ENCODE data around the gene SH2D3A.

The SH2D3A gene

GRCh38 chr19:6738787-6739389, 28.3 kb downstream of the SH2D3A start:
- in situ Hi-C loops (cut with HindIII; ENCODE audit: low sequenced_read_pairs): no loop called here
- H3K4me3 ChIP-seq (ENCODE audit: low read depth, low read length): peak overlapping the region; percentile 30
- TF ChIP-seq CTCF (IDR thresholded peaks at IDR 0.05; ENCODE audit: low read depth, low read length): no peak
- no peak for DNase-seq (ENCODE audit: low read depth, low spot score)

- in situ Hi-C loops (cut with HindIII; ENCODE audit: low sequenced_read_pairs): no loop called here
- TF ChIP-seq CTCF (IDR thresholded peaks at IDR 0.05; ENCODE audit: low read depth, low read length): peak; percentile 70
- H3K4me3 ChIP-seq (ENCODE audit: low read depth, low read length): no peak overlapping the region
- peak; percentile 81 for DNase-seq (ENCODE audit: low read depth, low spot score)
Measured at GRCh38 chr19:6737873-6738786, 29.1 kb downstream of the SH2D3A start.

GRCh38 chr19:6737284-6737872, 29.9 kb downstream of the SH2D3A start, which contains the start of gene GPR108:
Gene GPR108 (minus strand): TSS chr19:6737580. CDS start chr19:6737576, 4 bp downstream.
- no peak for TF ChIP-seq CTCF (IDR thresholded peaks at IDR 0.05; ENCODE audit: low read depth, low read length)
- DNase-seq (ENCODE audit: low read depth, low spot score): peak; percentile 100

GRCh38 chr19:6736917-6737283, 30.3 kb downstream of the SH2D3A start:
- DNase-seq (ENCODE audit: low read depth, low spot score): no peak
- in situ Hi-C loops (cut with HindIII; ENCODE audit: low sequenced_read_pairs): no loop called here
- no peak for TF ChIP-seq CTCF (IDR thresholded peaks at IDR 0.05; ENCODE audit: low read depth, low read length)
- peak overlapping the region; percentile 93 for H3K4me3 ChIP-seq (ENCODE audit: low read depth, low read length)

More at GRCh38 chr19:6737284-6737872, 29.9 kb downstream of the SH2D3A start, which contains the start of gene GPR108:
- H3K4me3 ChIP-seq (ENCODE audit: low read depth, low read length): peak within 1 kb of the TSS; percentile 93
- in situ Hi-C loops (cut with HindIII; ENCODE audit: low sequenced_read_pairs): no loop called here

GRCh38 chr19:6736169-6736916, 30.9 kb downstream of the SH2D3A start:
- peak; percentile 81 for TF ChIP-seq CTCF (IDR thresholded peaks at IDR 0.05; ENCODE audit: low read depth, low read length)
- peak; percentile 88 for DNase-seq (ENCODE audit: low read depth, low spot score)
- H3K4me3 ChIP-seq (ENCODE audit: low read depth, low read length): peak overlapping the region; percentile 93
- in situ Hi-C loops (cut with HindIII; ENCODE audit: low sequenced_read_pairs): no loop called here

All from astrocyte of the spinal cord (primary cell).